GF-D8 (cell line): ENCODE results near the gene UVRAG.
"Not testable (repeated sequence)": the region's sequence is repeated elsewhere in the genome, so short reads cannot be mapped to it uniquely, and the experiment has no call there.

Experiments
- DNase-seq: peaks from one replicate; lab custom pipeline; 2025; lab: John Stamatoyannopoulos, UW

Gene UVRAG

GRCh38 chr11:76075716-76076115 lies 260.7 kb downstream of the UVRAG start:
- no peak for DNase-seq

GRCh38 chr11:76076253-76076652 lies 261.2 kb downstream of the UVRAG start:
- not testable (repeated sequence) for DNase-seq

GRCh38 chr11:76076749-76077148 lies 261.7 kb downstream of the UVRAG start:
- DNase-seq: no peak

- peak; percentile 41 for DNase-seq
Observed at GRCh38 chr11:76077575-76078150, 262.7 kb downstream of the UVRAG start.

GRCh38 chr11:76081084-76081483 lies 266.1 kb downstream of the UVRAG start:
- DNase-seq: not testable (repeated sequence)

GRCh38 chr11:76083563-76084451 lies 268.8 kb downstream of the UVRAG start:
- no peak for DNase-seq

GRCh38 chr11:76085270-76085669 lies 270.3 kb downstream of the UVRAG start:
- DNase-seq: no peak

- DNase-seq: no peak
Observed at GRCh38 chr11:76086743-76087635, 272.0 kb downstream of the UVRAG start.

GRCh38 chr11:76087749-76088148 lies 272.7 kb downstream of the UVRAG start:
- DNase-seq: no peak

- DNase-seq: no peak
Observed at GRCh38 chr11:76088511-76088910, 273.5 kb downstream of the UVRAG start.

- DNase-seq: no peak
Observed at GRCh38 chr11:76090174-76090573, 275.2 kb downstream of the UVRAG start.

GRCh38 chr11:76090821-76091220 lies 275.8 kb downstream of the UVRAG start:
- DNase-seq: no peak

GRCh38 chr11:76094740-76095139 lies 279.7 kb downstream of the UVRAG start:
- no peak for DNase-seq

GRCh38 chr11:76095891-76096290 lies 280.9 kb downstream of the UVRAG start:
- no peak for DNase-seq

GRCh38 chr11:76096552-76096951 lies 281.5 kb downstream of the UVRAG start:
- DNase-seq: no peak

- DNase-seq: no peak
Observed at GRCh38 chr11:76102802-76103201, 287.8 kb downstream of the UVRAG start.

- DNase-seq: no peak
Observed at GRCh38 chr11:76103460-76103859, 288.4 kb downstream of the UVRAG start.

- DNase-seq: no peak
Observed at GRCh38 chr11:76104285-76104684, 289.3 kb downstream of the UVRAG start.

GRCh38 chr11:76105637-76106036 lies 290.6 kb downstream of the UVRAG start:
- DNase-seq: no peak

GRCh38 chr11:76107971-76108370 lies 293.0 kb downstream of the UVRAG start:
- no peak for DNase-seq

- DNase-seq: no peak
Observed at GRCh38 chr11:76114238-76114637, 299.2 kb downstream of the UVRAG start.

- no peak for DNase-seq
Observed at GRCh38 chr11:76115555-76115954, 300.5 kb downstream of the UVRAG start.

- no peak for DNase-seq
Observed at GRCh38 chr11:76119032-76119431, 304.0 kb downstream of the UVRAG start.
